ENCODE measurements around the gene BNIP5. TPM values are rescaled to one million over a fixed set of nuclear protein-coding genes. Genes with fewer than 3 reads are reported as not detected.
"Not testable (repeated sequence)": the region's sequence is repeated elsewhere in the genome, so short reads cannot be mapped to it uniquely, and the experiment has no call there.

BNIP5 gene
- total RNA-seq, 4 donors from 2014 or later = not detected

GRCh38 chr6:36343109-36343680, 6.5 kb upstream of the BNIP5 start:
- H3K36me3 ChIP-seq = no peaks in the 10 kb centered on the region
- H3K27ac ChIP-seq = no peak overlapping the region
- H3K4me3 ChIP-seq = no peak overlapping the region
- TF ChIP-seq CTCF (IDR thresholded peaks at IDR 0.05) (no peak), POLR2A (IDR thresholded peaks at IDR 0.05) (no peak)
- H3K27me3 ChIP-seq = no peaks in the 10 kb centered on the region
- no peak for DNase-seq
- no peaks in the 10 kb centered on the region for H3K4me1 ChIP-seq
- intact Hi-C loops (cut with DNase I; ENCODE audit: low total_unique reads) = no loop called here
- no peaks in the 10 kb centered on the region for H3K9me3 ChIP-seq

GRCh38 chr6:36340618-36341454, 4.1 kb upstream of the BNIP5 start:
- Histone ChIP-seq H3K9me3 (no peaks in the 10 kb centered on the region), H3K27ac (no peak overlapping the region), H3K4me3 (no peak overlapping the region), H3K4me1 (no peaks in the 10 kb centered on the region), H3K36me3 (no peaks in the 10 kb centered on the region), H3K27me3 (no peaks in the 10 kb centered on the region)
- intact Hi-C loops (cut with DNase I; ENCODE audit: low total_unique reads) = no loop called here
- TF ChIP-seq POLR2A (IDR thresholded peaks at IDR 0.05) (no peak), CTCF (IDR thresholded peaks at IDR 0.05) (peak; percentile 89 to 97 (median 92))
- DNase-seq = peak; percentile 75 to 78

- no peaks in the 10 kb centered on the region for H3K9me3 ChIP-seq
- intact Hi-C loops (cut with DNase I; ENCODE audit: low total_unique reads) = no loop called here
- H3K27ac ChIP-seq = no peak overlapping the region
- no peaks in the 10 kb centered on the region for H3K4me1 ChIP-seq
- no peaks in the 10 kb centered on the region for H3K27me3 ChIP-seq
- H3K4me3 ChIP-seq = no peak overlapping the region
- TF ChIP-seq CTCF (IDR thresholded peaks at IDR 0.05) (no peak), POLR2A (IDR thresholded peaks at IDR 0.05) (no peak)
- no peak for DNase-seq
- no peaks in the 10 kb centered on the region for H3K36me3 ChIP-seq
Observed at GRCh38 chr6:36340306-36340617, 3.6 kb upstream of the BNIP5 start.

DNA sequence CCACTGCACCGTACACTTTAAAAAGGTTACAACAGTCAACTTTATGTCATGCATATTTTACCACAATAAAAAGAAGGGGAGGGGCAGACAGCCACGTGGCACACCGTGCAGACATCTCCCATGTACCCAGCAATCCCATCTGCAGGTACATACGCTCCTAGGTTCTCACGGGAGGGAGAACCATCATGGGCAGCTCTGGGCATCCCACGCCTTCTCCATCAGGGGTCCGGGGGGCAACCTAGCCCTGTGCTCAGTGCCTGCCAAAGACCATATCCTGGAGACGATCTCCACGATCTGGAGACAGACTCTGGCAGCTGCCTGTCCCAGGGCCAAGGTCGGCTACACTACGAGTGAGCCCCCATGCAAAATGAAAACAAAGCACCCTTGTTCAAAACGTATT, 2.5 kb upstream of the BNIP5 start:
- no peak for TF ChIP-seq CTCF (IDR thresholded peaks at IDR 0.05)
- no peak for TF ChIP-seq POLR2A (IDR thresholded peaks at IDR 0.05)
- Histone ChIP-seq H3K27ac (no peak overlapping the region), H3K4me1 (no peaks in the 10 kb centered on the region), H3K9me3 (no peaks in the 10 kb centered on the region), H3K4me3 (no peak overlapping the region), H3K36me3 (no peaks in the 10 kb centered on the region), H3K27me3 (no peaks in the 10 kb centered on the region)
- no peak for DNase-seq
- intact Hi-C loops (cut with DNase I; ENCODE audit: low total_unique reads) = no loop called here

- H3K4me1 ChIP-seq; H3K9me3 ChIP-seq; intact Hi-C loops (cut with DNase I; ENCODE audit: low total_unique reads); H3K36me3 ChIP-seq; H3K4me3 ChIP-seq; H3K27ac ChIP-seq; H3K27me3 ChIP-seq; DNase-seq: not testable (repeated sequence)
Observed at GRCh38 chr6:36338223-36338622, 1.5 kb upstream of the BNIP5 start.
